Stimulated activated CD4-positive, alpha-beta T cell treated with anti-CD3 and anti-CD28 coated beads, Interleukin-4, amount 100 ng/mL, for 48 hours (primary cell): Measurements from ENCODE around the gene MAPKAP1.
"Not testable (repeated sequence)": the region's sequence is repeated elsewhere in the genome, so short reads cannot be mapped to it uniquely, and the experiment has no call there.

Experiments
- DNase-seq, 2 donors: peaks; one replicate each; pipeline ENCODE4 v3.0.0-alpha.2; 2020; ENCODE audit warnings: low read depth in 2 of 2

The MAPKAP1 gene

DNA sequence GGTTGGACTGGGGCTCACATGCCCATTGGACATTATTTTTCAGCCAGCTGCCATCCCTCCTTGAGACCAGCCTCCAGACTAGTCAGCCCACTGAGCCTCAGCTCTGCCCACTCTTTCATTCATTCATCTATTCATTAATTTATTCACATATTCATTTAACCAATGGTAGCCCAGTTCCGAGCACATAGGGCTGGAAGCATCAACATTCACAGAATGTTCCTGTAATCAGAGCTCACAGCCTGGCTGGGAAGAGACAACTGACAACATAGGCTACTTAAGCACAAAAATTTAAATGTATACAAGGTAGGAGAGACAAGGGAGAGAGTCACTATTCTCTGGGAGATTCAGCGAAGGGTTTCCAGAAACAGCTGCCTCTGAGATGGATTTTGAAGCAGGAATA, 23.2 kb upstream of the MAPKAP1 start:
- no peak for DNase-seq

GRCh38 chr9:125726456-125727132, 19.6 kb upstream of the MAPKAP1 start:
- no peak for DNase-seq

DNA sequence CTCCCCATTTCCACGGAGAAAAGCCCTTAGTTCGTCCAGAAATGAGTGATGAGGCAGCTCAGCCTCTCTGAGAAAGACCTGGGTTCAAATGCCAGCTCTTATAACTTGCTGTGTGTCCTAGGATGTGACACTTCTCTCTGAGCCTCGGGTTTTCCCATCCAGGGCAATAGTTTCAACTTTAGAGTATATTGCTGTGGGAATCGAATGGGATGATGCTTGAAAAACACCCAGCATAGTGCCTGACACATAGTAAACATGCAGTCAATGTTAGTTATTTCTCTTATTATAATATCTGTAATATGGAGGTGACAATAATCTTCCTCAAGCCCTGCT, 430 bp upstream of the MAPKAP1 start:
- DNase-seq: no peak

GRCh38 chr9:125705893-125706292, 1.1 kb downstream of the MAPKAP1 start:
- DNase-seq: no peak

- no peak for DNase-seq
These were observed 3.3 kb downstream of the MAPKAP1 start for GRCh38 chr9:125703662-125704061.

GRCh38 chr9:125701351-125701750, 5.7 kb downstream of the MAPKAP1 start:
- DNase-seq: no peak

DNA sequence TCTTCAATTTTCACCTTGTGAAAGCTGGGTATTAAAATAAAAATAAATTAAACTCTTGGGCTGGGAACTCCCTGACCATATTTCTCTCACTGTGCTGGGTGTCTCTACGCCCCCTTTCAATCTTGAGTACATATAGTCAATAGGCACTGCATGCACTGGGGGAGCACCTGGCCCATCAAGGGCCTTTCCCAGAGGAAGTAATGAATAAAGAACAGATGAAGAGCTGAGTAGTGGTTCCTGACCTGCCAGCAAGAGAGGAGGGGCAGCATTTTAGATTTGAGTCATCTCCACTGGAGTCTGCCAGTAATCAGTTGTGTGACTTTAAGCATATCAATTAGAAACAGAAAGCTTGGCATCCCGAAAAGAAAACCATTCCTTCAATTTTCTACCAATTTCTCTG, 6.2 kb downstream of the MAPKAP1 start:
- DNase-seq: peak; percentile 7 to 26

DNA sequence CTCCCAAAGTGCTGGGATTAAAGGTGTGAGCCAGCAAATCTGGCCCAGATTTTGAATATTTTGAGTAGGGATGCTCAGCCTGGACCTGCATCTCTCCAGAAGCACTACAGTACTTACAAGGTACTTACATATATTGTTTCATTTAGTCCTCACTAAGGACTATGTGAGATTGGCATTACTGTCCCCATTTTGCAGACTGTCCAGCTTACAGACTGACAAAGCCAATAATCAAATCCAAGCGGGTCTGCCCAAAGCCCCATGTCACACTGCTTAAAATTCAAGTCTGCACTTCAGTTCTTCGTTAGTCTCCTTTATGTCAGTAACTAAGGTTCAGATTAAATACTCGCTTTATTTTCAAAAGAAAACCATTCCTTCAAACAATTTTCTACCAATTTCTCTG, 7.1 kb downstream of the MAPKAP1 start:
- no peak for DNase-seq

GRCh38 chr9:125696106-125696647, 10.8 kb downstream of the MAPKAP1 start:
- DNase-seq: no peak

DNA sequence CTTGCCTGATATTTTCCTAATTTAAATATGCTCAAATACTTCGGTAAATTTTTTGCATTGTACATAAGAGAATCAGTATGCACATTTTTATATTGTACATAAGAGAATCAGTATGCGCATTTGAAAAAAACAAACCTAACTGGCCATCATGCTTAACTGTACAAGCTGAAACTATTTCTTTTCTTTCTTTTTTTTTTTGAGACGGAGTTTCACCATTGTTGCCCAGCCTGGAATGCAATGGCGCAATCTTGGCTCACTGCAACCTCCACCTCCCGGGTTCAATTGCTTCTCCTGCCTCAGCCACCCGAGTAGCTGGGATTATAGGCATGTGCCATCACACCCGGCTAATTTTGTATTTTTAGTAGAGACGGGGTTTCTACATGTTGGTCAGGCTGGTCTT, 11.5 kb downstream of the MAPKAP1 start:
- DNase-seq: not testable (repeated sequence)

DNA sequence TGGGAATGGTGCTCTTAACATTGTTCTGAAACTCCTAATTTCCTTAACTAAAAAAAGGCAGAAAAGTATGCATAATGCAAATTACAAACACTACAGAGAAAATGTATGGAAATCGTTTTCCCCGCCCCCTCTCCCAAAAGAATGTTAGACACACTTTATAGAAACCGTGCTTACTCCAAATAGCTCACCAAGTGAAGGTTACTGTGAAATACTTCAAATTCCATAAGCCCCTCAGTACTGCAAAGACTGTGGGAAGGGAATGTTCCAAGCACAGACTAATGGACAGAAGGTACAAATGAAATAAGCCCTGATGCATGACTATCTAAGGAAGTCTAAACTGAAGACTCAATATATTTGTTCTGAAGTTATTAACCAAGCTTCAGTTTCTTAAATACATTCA, 12.5 kb downstream of the MAPKAP1 start:
- no peak for DNase-seq

GRCh38 chr9:125693492-125693891, 13.5 kb downstream of the MAPKAP1 start:
- DNase-seq: not testable (repeated sequence)

GRCh38 chr9:125691869-125692268, 15.1 kb downstream of the MAPKAP1 start:
- no peak for DNase-seq

DNA sequence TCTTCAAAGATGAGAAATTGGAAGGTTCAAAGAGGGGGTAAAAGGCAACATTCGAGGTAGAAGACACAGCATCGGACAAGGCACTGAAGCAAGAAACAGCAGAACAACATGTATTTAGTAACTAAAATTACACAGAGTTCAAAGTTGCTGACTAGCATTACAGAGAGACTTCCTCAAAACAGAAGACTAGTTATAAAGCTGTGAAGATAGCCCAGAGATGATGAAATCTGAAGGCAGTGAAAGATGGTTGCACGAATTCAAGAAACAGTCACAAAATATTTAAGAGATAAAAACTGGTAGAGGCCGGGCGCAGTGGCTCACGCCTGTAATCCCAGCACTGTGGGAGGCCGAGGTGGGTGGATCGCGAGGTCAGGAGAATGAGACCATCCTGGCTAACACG, 16.3 kb downstream of the MAPKAP1 start:
- DNase-seq: no peak

DNA sequence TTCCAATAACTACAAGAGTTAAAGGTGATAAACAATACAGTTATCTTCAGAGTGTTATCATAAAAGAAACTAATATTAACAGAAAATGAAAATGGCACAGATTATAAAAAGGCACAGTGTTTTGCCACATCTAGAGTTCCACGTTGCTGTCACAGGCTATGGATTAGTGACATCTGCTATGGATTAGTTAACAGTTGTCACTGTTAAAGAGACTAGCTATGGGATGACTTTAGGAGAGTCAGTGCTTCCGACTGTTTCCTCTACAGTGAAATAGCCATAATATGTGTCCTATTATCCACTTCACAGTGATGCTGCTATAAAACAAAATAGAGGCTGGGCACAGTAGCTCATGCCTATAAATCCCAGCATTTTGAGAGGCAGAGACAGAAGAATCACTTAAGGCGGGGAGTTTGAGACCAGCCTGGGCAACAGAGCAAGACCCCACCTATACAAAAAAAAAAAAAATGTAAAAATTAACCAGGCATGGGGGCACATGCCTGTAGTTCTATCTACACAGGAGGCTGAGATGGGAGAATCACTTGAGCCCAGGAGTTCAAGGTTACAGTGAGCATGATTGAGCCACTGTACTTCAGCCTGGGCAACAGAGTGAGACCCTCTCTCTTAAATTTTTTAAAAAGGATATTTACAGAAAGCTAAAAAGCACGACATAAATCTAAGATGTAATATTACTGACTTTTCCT, 19.7 kb downstream of the MAPKAP1 start:
- no peak for DNase-seq

GRCh38 chr9:125685167-125685566, 21.8 kb downstream of the MAPKAP1 start:
- DNase-seq: no peak

DNA sequence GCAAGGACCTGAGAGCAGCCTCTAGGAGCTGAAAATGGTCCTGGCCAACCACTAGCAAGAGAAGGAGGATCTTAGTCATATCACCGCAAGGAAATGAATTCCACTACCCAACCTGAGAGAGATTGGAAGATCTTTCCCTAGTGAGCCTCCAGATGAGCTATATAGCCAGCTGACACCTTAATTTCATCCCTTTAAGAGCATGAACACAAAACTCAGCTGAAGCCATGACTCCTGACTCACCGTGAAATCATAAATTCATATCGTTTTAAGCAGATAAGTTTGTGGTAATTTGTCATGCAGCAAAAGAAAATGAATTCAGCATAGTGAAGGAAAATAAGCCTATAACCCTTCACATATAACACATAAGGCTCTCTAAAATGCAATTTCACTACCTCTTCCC, 23.5 kb downstream of the MAPKAP1 start:
- no peak for DNase-seq

DNA sequence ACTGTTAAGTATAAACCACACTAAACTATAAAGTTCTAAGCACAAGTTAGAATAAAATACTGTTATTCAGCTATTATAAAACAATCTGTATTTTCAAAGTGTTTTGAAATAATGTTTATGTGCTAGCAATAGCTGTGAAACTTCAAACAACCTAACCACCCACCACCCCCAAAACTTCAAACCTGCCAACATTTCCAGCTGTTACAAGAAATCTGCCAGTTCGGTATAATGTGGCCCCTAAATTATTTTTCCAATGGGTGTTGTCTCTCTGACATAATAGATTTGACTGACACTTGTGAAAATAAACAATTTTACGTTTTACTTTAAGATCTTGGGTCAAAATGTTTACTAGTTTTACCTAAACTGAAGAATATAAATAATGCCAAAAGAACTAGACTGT, 24.7 kb downstream of the MAPKAP1 start:
- DNase-seq: no peak

DNA sequence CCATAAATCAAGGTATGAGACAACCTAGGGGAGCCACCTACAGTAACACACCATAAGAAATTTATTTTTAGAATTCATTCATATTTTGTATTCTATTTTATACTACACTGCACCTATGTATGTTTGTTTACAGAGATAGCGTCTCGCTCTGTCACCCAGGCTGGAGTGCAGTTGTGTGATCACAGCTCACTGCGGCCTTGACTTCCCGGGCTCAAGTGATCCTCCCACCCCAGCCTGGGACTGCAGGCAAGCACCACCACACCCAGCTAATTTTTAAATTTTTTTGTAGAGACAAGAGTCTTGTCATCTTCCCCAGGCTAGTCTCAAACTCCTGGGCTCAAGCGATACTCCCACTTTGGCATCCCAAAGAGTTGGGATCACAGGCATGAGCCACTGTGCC, 25.4 kb downstream of the MAPKAP1 start:
- no peak for DNase-seq

- no peak for DNase-seq
These were observed 25.9 kb downstream of the MAPKAP1 start for GRCh38 chr9:125681086-125681622.

- no peak for DNase-seq
These were observed 26.6 kb downstream of the MAPKAP1 start for GRCh38 chr9:125680445-125680844.

- DNase-seq: no peak
These were observed 27.3 kb downstream of the MAPKAP1 start for GRCh38 chr9:125679597-125680189.
